UCSD-AML1 (cell line): Measurements from ENCODE around the gene EDEM2.
"Not testable (repeated sequence)": the region's sequence is repeated elsewhere in the genome, so short reads cannot be mapped to it uniquely, and the experiment has no call there.

Source experiments
- DNase-seq: peaks from one replicate; lab custom pipeline; 2025; ENCODE audit not compliant: unreplicated experiment; lab: John Stamatoyannopoulos, UW

Gene EDEM2

GRCh38 chr20:35088231-35089145, 58.6 kb downstream of the EDEM2 start:
- no peak for DNase-seq

GRCh38 chr20:35087791-35088190, 59.3 kb downstream of the EDEM2 start:
- DNase-seq, result no peak

DNA sequence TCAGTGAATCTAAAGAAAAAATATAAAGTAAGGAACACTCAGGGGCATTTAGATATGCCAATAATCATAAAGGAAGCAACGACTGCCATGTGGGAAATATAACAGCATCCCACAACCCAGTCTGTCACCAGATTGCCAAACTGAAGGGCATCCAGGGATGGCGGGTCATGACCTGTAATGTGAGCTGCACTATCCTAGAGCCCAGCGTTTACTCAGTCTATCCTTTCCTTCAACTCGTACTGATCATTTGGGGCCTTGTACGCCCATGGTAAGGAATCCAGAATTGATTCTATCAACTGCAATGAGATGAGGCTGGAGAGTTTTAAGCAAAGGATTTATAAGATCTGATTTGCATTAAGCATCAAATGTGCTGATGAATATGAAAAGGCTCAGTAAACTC, 59.8 kb downstream of the EDEM2 start:
- DNase-seq, result no peak

- DNase-seq, result no peak
Observed at GRCh38 chr20:35085477-35086225, 61.5 kb downstream of the EDEM2 start.

GRCh38 chr20:35084998-35085397, 62.1 kb downstream of the EDEM2 start:
- DNase-seq, result no peak

GRCh38 chr20:35080348-35080642, 66.8 kb downstream of the EDEM2 start:
- DNase-seq, result not testable (repeated sequence)

GRCh38 chr20:35079472-35080347, 67.4 kb downstream of the EDEM2 start:
- DNase-seq, result no peak

DNA sequence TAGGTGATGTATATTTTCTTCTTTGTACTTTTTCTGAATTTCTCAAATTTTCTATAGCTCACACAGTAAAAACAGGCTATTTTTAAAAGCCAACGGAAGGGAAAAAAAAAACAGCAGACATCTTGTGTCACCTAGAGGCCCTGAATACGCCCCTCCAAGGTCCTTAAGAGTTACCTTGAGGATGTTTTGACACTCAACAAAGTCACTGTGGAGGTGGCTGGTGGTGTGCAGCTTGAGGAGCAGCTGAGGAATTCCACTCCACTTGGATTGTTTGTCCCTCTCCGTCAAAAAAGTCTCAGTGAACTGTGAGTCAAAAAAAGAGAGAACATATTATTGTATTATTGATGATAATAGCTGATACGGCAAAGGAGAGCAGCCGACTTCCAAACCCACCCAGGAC, 69.3 kb downstream of the EDEM2 start:
- DNase-seq, result no peak

DNA sequence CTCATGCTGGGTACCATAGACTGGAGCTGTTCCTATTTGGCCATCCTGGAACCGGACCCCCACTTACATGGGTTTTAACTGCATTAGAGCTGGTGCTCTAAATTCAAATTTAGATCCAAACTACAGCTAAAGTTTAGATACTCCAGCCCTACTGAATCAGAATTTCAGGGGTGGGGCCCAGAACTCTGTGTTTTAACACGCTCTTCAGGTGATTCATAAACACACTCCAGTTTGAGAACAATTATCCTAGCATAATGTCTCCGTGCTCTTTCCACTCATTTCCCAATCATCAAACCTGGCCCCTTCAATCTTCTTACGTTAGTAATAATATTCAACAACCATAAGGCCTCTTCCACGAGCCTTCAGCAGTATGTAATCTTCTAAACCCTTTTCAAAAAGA, 69.8 kb downstream of the EDEM2 start:
- DNase-seq, result no peak

DNA sequence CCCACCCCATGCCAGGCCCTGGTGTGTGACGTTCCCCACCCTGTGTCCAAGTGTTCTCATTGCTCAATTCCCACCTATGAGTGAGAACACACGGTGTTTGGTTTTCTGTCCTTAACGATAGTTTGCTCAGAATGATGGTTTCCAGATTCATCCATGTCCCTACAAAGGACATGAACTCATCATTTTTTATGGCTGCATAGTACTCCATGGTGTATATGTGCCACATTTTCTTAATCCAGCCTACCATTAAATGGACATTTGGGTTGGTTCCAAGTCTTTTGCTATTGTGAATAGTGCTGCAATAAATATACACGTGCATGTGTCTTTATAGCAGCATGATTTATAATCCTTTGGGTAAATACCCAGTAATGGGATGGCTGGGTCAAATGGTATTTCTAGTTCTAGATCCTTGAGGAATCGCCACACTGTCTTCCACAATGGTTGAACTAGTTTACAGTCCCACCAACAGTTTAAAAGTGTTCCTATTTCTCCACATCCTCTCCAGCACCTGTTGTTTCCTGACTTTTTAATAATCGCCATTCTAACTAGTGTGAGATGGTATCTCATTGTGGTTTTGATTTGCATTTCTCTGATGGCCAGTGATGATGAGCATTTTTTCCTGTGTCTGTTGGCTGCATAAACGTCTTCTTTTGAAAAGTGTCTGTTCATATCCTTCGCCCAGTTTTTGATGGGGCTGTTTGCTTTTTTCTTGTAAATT, 75.5 kb downstream of the EDEM2 start:
- DNase-seq, result not testable (repeated sequence)

DNA sequence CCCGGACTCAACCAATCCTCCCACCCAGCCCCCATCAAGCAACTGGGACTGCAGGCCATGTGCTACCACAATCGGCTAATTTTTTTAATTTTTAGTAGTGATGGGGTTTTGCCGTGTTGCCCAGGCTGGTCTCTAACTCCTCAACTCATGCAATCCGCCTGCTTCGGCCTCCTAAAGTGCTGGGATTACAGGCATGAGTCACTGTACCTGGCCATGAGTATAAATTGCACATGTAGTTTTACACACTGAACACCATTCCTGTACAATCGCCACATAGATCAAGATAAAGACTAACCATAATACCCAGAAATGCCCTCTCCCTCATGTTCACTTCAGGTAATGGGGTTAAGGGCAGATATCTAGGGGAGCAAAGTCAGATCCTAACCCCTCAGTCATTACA, 80.9 kb downstream of the EDEM2 start:
- DNase-seq, result no peak
